HG02943 (cell line): ENCODE results near the gene ST8SIA5.

Experiments
- ATAC-seq: cut with Tn5 transposase; IDR thresholded peaks from one replicate; pipeline ENCODE4 v1.9.1; 2021; ENCODE audit warnings: mild to moderate bottlenecking, low read depth, moderate library complexity; ENCODE audit not compliant: unreplicated experiment

Gene ST8SIA5

GRCh38 chr18:46716336-46716735 is 40.5 kb downstream of the ST8SIA5 start:
- no peak for ATAC-seq

GRCh38 chr18:46715062-46715461 is 41.8 kb downstream of the ST8SIA5 start:
- ATAC-seq: no peak

GRCh38 chr18:46712406-46712805 is 44.4 kb downstream of the ST8SIA5 start:
- ATAC-seq: no peak

- ATAC-seq: no peak
These were observed 45.4 kb downstream of the ST8SIA5 start for GRCh38 chr18:46711444-46711863.

- no peak for ATAC-seq
These were observed 49.9 kb downstream of the ST8SIA5 start for GRCh38 chr18:46706968-46707367.

GRCh38 chr18:46705521-46705920 is 51.3 kb downstream of the ST8SIA5 start:
- ATAC-seq: no peak

- ATAC-seq: no peak
These were observed 52.0 kb downstream of the ST8SIA5 start for GRCh38 chr18:46704816-46705215.

GRCh38 chr18:46704189-46704588 is 52.7 kb downstream of the ST8SIA5 start:
- ATAC-seq: no peak

- no peak for ATAC-seq
These were observed 54.4 kb downstream of the ST8SIA5 start for GRCh38 chr18:46702471-46702870.

- ATAC-seq: no peak
These were observed 56.6 kb downstream of the ST8SIA5 start for GRCh38 chr18:46700066-46700824.

GRCh38 chr18:46696702-46697101 is 60.2 kb downstream of the ST8SIA5 start:
- no peak for ATAC-seq

- ATAC-seq: no peak
These were observed 60.6 kb downstream of the ST8SIA5 start for GRCh38 chr18:46696268-46696667.

GRCh38 chr18:46693996-46694395 is 62.9 kb downstream of the ST8SIA5 start:
- no peak for ATAC-seq

GRCh38 chr18:46688853-46689525 is 67.9 kb downstream of the ST8SIA5 start:
- no peak for ATAC-seq

- no peak for ATAC-seq
These were observed 70.7 kb downstream of the ST8SIA5 start for GRCh38 chr18:46686186-46686585.

- ATAC-seq: no peak
These were observed 73.6 kb downstream of the ST8SIA5 start for GRCh38 chr18:46683252-46683651.

GRCh38 chr18:46680784-46681695 is 75.8 kb downstream of the ST8SIA5 start:
- no peak for ATAC-seq

GRCh38 chr18:46679846-46680598 is 76.8 kb downstream of the ST8SIA5 start:
- no peak for ATAC-seq

- no peak for ATAC-seq
These were observed 78.0 kb downstream of the ST8SIA5 start for GRCh38 chr18:46678785-46679399.

- ATAC-seq: no peak
These were observed 78.8 kb downstream of the ST8SIA5 start for GRCh38 chr18:46678041-46678440.
